Loucy (cell line): ENCODE measurements around the gene SSTR3.

Experiments
- H2AFZ ChIP-seq: fragments of 200-600 bp; sonication (generic); 2 replicates; pipeline ENCODE4 v1.6.0; 2016; ENCODE audit warnings: antibody characterized with exemption, mild to moderate bottlenecking, low read length, moderate library complexity
- H3F3A ChIP-seq: fragments of 200-600 bp; 2 replicates; pipeline ENCODE4 v1.6.0; 2016; ENCODE audit warnings: antibody characterized with exemption, low read depth, mild to moderate bottlenecking
- H3K27me3 ChIP-seq: fragments of 200-600 bp; sonication (generic); 2 replicates; pipeline ENCODE4 v1.6.1; 2014; ENCODE audit warnings: low read length, mild to moderate bottlenecking; ENCODE audit not compliant: insufficient read depth, poor library complexity, severe bottlenecking
- H3K36me3 ChIP-seq: fragments of 200-600 bp; sonication (generic); 2 replicates; pipeline ENCODE4 v1.6.1; 2016; ENCODE audit warnings: low read length; ENCODE audit not compliant: insufficient read depth
- H3K4me1 ChIP-seq: fragments of 200-600 bp; sonication (generic); 2 replicates; pipeline ENCODE4 v1.5.1; 2014; ENCODE audit warnings: low read length, mild to moderate bottlenecking; ENCODE audit not compliant: insufficient read depth, poor library complexity, severe bottlenecking
- H3K4me2 ChIP-seq: fragments of 200-600 bp; sonication (generic); 2 replicates; pipeline ENCODE4 v1.6.0; 2014; ENCODE audit warnings: antibody characterized with exemption, low read length, low read depth, mild to moderate bottlenecking; ENCODE audit not compliant: poor library complexity, severe bottlenecking
- H3K4me3 ChIP-seq: fragments of 200-600 bp; sonication (generic); 2 replicates; pipeline ENCODE4 v1.5.1; 2014; ENCODE audit warnings: low read length, mild to moderate bottlenecking, mixed read lengths; ENCODE audit not compliant: poor library complexity, severe bottlenecking
- H3K79me2 ChIP-seq: fragments of 200-600 bp; sonication (generic); 2 replicates; pipeline ENCODE4 v1.6.1; 2014; ENCODE audit warnings: low read length; ENCODE audit not compliant: insufficient read depth
- H3K9ac ChIP-seq: fragments of 200-600 bp; sonication (generic); 2 replicates; pipeline ENCODE4 v1.6.0; 2014; ENCODE audit warnings: mild to moderate bottlenecking, low read depth, low read length, moderate library complexity; ENCODE audit not compliant: poor library complexity, severe bottlenecking
- H3K9me2 ChIP-seq: fragments of 200-600 bp; sonication (generic); replicated peaks from 2 replicates; pipeline ENCODE4 v1.6.1; 2016; ENCODE audit warnings: low read depth, low read length, mixed read lengths
- H3K9me3 ChIP-seq: fragments of 200-600 bp; sonication (generic); 2 replicates; pipeline ENCODE4 v1.6.1; 2014; ENCODE audit warnings: mild to moderate bottlenecking, antibody characterized with exemption, low read length, low read depth; ENCODE audit not compliant: insufficient read depth
- H4K20me1 ChIP-seq: fragments of 200-600 bp; sonication (generic); 2 replicates; pipeline ENCODE4 v1.6.0; 2014; ENCODE audit warnings: antibody characterized with exemption, low read length, mild to moderate bottlenecking; ENCODE audit not compliant: insufficient read depth, poor library complexity, severe bottlenecking
- EZH2phosphoT487 ChIP-seq: fragments of 200-600 bp; IDR thresholded peaks from 2 replicates; pipeline ENCODE4 v1.6.1; 2018; ENCODE audit warnings: antibody characterized with exemption, mild to moderate bottlenecking, moderate library complexity, borderline replicate concordance
- TF ChIP-seq, protein P1 (sequence below): fragments of 200-600 bp; sonication (generic); conservative IDR thresholded peaks from 2 replicates; pipeline ENCODE4 v1.5.1; 2014; ENCODE audit warnings: mild to moderate bottlenecking, antibody characterized with exemption, low read length

SSTR3 gene

DNA sequence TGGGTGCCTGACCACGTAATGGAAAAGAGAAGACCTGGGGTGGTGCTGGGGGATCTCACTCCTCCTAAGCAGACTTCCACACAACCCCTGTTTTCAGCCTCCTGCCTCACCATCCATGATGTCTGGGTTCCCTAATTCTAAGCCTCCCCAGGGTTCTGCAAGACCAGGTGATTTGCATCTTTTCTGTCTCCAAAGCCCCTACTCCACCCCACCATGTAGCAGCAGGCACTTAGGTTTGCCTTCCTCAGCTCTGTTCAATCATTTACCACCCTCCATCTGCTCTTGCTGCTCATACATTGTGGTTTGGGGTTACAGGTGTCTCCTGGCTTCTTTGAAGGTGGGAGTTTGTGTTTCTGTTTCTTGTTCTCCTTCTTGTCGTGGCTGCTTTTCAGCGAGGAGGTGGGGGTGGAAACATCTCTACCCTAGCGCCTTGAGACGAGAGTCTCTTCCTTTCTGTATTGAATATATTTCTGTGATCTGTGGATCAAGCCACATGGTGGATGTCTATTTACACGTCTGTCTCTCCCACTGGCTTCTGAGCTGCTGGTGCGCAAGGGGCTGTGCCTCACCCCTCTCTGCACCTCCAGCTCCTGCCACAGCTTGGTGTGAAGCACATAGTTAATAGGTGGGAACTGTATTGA lies 6.6 kb upstream of the SSTR3 start:
- Histone ChIP-seq H3K9ac (peak overlapping the region; percentile 44), H3K4me1 (peaks cover 47% of the 10 kb centered on the region), H3K79me2 (no peaks in the 10 kb centered on the region), H3K4me2 (peak overlapping the region; percentile 63), H2AFZ (no peak overlapping the region), H3K9me3 (no peaks in the 10 kb centered on the region), H3K9me2 (no peaks in the 10 kb centered on the region), H3F3A (0 out of 2 replicates have a peak, but pooled peaks cover 2% of the 10 kb centered on the region), H4K20me1 (peaks cover 3% of the 10 kb centered on the region), H3K27me3 (no peaks in the 10 kb centered on the region), H3K4me3 (peak overlapping the region; percentile 39), H3K36me3 (peaks cover 7% of the 10 kb centered on the region; the same call in 1 of the 2 replicates)
- TF ChIP-seq EZH2phosphoT487 = no peak
- TF ChIP-seq, protein P1, sequence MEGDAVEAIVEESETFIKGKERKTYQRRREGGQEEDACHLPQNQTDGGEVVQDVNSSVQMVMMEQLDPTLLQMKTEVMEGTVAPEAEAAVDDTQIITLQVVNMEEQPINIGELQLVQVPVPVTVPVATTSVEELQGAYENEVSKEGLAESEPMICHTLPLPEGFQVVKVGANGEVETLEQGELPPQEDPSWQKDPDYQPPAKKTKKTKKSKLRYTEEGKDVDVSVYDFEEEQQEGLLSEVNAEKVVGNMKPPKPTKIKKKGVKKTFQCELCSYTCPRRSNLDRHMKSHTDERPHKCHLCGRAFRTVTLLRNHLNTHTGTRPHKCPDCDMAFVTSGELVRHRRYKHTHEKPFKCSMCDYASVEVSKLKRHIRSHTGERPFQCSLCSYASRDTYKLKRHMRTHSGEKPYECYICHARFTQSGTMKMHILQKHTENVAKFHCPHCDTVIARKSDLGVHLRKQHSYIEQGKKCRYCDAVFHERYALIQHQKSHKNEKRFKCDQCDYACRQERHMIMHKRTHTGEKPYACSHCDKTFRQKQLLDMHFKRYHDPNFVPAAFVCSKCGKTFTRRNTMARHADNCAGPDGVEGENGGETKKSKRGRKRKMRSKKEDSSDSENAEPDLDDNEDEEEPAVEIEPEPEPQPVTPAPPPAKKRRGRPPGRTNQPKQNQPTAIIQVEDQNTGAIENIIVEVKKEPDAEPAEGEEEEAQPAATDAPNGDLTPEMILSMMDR = no peak

GRCh38 chr22:37218399-37218770 lies 6.1 kb upstream of the SSTR3 start:
- Histone ChIP-seq H3K4me3 (peak overlapping the region; percentile 39), H3K27me3 (no peaks in the 10 kb centered on the region), H3K4me1 (peaks cover 47% of the 10 kb centered on the region), H3F3A (0 out of 2 replicates have a peak, but pooled peaks cover 2% of the 10 kb centered on the region), H3K9me2 (no peaks in the 10 kb centered on the region), H3K79me2 (no peaks in the 10 kb centered on the region), H4K20me1 (no peaks in the 10 kb centered on the region), H3K9ac (peak overlapping the region; percentile 44), H3K36me3 (peaks cover 2% of the 10 kb centered on the region; the same call in 1 of the 2 replicates), H3K4me2 (peak overlapping the region; percentile 63), H2AFZ (no peak overlapping the region), H3K9me3 (no peaks in the 10 kb centered on the region)
- TF ChIP-seq, protein P1 = no peak
- TF ChIP-seq EZH2phosphoT487 = no peak

DNA sequence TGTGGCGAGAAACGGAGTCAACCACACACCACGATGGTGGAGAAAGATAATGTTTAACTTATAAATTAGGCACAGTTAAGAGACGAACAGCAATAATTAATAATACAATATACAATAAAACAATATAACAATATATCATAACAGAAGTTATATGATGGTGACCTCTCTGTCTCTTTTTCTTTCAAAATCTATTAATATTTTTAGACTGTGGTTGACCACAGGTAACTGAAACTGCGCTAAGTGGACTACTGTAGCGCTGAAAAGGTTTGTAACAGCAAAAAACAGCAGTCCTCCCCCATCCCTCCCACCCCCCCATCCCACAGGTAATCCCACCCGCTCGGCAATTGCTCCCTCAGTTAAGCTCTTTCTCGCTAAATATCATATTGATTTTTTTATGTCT lies 3.6 kb upstream of the SSTR3 start:
- Histone ChIP-seq H3K4me3 (no peak overlapping the region), H3K4me1 (peaks cover 28% of the 10 kb centered on the region), H3K36me3 (no peaks in the 10 kb centered on the region), H3F3A (no peaks in the 10 kb centered on the region), H3K9me3 (no peaks in the 10 kb centered on the region), H3K79me2 (no peaks in the 10 kb centered on the region), H3K9me2 (no peaks in the 10 kb centered on the region), H3K9ac (no peak overlapping the region), H3K4me2 (no peak overlapping the region), H2AFZ (no peak overlapping the region), H4K20me1 (no peaks in the 10 kb centered on the region), H3K27me3 (no peaks in the 10 kb centered on the region)
- TF ChIP-seq, protein P1 = no peak
- no peak for TF ChIP-seq EZH2phosphoT487
